ENCODE results near the gene EYA2.

Gene EYA2

DNA sequence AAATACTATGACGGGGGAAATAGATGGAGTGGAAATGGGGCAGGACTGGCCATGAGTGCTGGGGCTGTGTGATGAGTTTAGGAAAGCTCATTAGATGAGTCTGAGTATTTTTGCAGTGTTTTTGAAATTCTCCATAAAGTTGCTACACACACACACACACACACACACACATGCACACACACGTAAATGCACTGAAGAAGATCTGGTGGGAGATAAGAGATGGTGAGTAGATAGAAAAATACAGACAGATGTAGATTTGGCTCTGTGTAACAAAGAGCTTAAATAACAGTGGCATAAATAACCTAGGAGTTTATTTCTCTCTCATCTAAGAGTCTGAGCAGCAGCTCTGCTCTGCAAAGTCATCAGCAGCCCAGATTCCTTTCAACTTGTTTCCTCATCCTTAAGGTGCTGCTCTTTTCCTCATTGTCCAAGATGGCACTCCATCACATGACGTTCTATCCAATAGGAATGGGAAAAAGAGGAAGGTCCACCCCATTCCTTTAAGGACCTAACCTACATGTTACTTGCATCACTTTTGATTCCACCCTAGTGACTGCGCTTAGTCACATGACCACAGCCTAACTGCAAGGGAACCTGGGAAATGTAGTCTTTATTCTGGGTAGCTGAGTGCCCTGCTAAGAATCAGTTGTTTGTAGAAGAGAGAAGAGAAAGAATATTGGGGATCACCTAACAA, 76.4 kb downstream of the EYA2 start:
- CTCF ChIA-PET: interaction anchor here (0.8 kb wide), 1 partner anchor 218 kb away, joined by 3 read pairs; no protein-coding TSS in a partner anchor
- peak; percentile 40 for DNase-seq (ENCODE audit: low read depth, low spot score)

DNA sequence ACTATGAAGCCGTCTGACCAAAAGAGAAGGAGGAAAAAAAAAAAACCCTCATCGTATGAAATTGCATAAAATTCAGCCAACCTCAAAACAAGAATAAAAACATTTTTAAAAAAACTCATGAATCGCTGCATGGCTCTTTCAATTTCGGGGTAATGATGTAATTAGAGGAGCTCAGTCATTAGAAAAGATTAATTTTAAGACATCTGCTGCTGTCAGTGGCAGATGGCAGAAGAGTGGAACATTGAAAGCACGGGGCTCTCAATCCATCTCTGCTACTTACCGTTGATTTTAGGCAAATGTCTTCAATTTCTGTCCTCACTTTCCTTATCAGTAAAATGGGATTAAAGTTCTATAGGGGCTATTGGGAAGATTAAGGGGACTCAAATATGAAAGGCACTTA, 79.1 kb downstream of the EYA2 start:
- no peak overlapping the region for H3K4me3 ChIP-seq (ENCODE audit: low read depth, low read length)
- ChIA-PET CTCF (no interaction called here), POLR2A (no interaction called here)
- DNase-seq (ENCODE audit: low read depth, low spot score): no peak
- TF ChIP-seq, protein P1, sequence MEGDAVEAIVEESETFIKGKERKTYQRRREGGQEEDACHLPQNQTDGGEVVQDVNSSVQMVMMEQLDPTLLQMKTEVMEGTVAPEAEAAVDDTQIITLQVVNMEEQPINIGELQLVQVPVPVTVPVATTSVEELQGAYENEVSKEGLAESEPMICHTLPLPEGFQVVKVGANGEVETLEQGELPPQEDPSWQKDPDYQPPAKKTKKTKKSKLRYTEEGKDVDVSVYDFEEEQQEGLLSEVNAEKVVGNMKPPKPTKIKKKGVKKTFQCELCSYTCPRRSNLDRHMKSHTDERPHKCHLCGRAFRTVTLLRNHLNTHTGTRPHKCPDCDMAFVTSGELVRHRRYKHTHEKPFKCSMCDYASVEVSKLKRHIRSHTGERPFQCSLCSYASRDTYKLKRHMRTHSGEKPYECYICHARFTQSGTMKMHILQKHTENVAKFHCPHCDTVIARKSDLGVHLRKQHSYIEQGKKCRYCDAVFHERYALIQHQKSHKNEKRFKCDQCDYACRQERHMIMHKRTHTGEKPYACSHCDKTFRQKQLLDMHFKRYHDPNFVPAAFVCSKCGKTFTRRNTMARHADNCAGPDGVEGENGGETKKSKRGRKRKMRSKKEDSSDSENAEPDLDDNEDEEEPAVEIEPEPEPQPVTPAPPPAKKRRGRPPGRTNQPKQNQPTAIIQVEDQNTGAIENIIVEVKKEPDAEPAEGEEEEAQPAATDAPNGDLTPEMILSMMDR (IDR thresholded peaks at IDR 0.05; ENCODE audit: insufficient read depth, low read length, missing control alignments): no peak

More for the DNA sequence above, 76.4 kb downstream of the EYA2 start:
- POLR2A ChIA-PET: no interaction called here
- H3K4me3 ChIP-seq (ENCODE audit: low read depth, low read length): no peak overlapping the region
- TF ChIP-seq, protein P1 (IDR thresholded peaks at IDR 0.05; ENCODE audit: insufficient read depth, low read length, missing control alignments): no peak

DNA sequence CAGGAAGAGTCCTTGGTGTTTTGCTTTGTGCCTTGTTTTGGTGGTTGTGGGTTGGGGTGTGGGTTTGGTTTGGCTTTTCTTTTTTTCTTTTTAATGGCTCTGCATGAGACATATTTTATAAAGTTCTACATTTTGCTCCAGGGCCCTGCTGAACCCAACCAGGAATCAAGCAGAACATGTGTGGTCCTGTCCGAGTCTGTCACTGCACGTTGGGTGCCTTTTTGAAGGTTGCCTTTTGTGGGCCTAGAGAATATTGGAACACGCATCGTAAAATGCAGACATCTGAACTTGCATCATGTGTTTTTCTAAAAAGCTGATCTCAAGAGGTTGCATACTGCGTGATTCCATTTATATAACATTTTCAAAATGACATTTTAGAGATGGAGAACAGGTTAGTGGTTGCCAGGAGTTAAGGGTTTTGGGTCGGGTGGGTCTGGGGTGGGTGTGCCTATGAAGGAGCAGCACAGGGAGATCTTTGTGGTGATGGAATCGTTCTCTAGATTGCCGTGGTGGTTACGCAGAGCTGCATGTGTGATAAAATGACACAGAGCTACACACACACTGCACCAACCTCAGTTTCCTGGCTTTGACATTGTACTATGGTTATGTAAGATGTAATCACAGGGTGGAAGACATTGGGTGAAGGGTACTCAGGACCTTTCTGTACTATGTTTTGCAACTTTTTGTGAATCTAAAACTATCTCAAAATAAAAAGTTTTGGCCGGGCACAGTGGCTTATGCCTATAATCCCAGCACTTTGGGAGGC, 80.2 kb downstream of the EYA2 start:
- no peak for DNase-seq (ENCODE audit: low read depth, low spot score)
- ChIA-PET POLR2A (no interaction called here), CTCF (no interaction called here)
- H3K4me3 ChIP-seq (ENCODE audit: low read depth, low read length): no peak overlapping the region
- TF ChIP-seq, protein P1 (IDR thresholded peaks at IDR 0.05; ENCODE audit: insufficient read depth, low read length, missing control alignments): no peak

DNA sequence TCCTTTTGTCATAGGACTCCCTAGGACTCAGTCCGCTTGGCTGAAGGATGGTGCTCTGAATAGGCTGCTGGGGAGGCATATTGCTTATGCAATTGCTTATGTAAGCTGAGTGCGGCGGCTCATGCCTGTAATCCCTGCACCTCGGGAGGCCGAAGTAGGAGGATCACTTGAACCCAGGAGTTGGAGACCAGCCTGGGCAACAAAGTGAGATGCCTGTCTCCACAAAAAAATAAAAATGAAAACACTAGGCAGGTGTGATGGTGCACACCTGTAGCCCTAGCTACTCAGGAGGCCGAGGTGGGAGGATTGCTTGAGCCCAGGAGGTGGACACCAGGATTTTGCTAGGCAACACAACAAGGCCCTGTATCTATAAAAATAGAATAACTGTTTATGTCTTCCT, 81.3 kb downstream of the EYA2 start:
- TF ChIP-seq, protein P1 (IDR thresholded peaks at IDR 0.05; ENCODE audit: insufficient read depth, low read length, missing control alignments): no peak
- ChIA-PET POLR2A (no interaction called here), CTCF (no interaction called here)
- no peak for DNase-seq (ENCODE audit: low read depth, low spot score)
- H3K4me3 ChIP-seq (ENCODE audit: low read depth, low read length): no peak overlapping the region

DNA sequence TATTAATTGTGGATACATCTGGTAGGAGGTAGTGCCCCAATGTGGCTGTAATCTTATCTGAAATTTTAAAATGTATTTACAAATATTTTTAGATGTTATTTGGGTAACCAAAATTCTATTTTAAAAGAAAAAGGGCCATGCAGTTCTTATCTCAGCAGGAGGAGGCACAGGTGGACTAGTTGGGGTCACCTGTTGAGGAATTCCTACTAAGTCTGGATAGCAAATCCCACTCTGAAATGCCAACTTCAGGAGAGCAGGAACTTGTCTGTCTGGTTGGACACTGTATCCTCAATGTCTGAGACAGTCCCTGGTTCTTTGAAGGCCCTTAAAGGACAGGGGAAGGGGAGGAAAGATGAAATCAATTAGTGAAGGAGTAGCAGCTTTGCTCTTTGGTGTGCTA, 82.6 kb downstream of the EYA2 start:
- ChIA-PET POLR2A (no interaction called here), CTCF (no interaction called here)
- TF ChIP-seq, protein P1 (IDR thresholded peaks at IDR 0.05; ENCODE audit: insufficient read depth, low read length, missing control alignments): no peak
- no peak overlapping the region for H3K4me3 ChIP-seq (ENCODE audit: low read depth, low read length)
- DNase-seq (ENCODE audit: low read depth, low spot score): no peak

DNA sequence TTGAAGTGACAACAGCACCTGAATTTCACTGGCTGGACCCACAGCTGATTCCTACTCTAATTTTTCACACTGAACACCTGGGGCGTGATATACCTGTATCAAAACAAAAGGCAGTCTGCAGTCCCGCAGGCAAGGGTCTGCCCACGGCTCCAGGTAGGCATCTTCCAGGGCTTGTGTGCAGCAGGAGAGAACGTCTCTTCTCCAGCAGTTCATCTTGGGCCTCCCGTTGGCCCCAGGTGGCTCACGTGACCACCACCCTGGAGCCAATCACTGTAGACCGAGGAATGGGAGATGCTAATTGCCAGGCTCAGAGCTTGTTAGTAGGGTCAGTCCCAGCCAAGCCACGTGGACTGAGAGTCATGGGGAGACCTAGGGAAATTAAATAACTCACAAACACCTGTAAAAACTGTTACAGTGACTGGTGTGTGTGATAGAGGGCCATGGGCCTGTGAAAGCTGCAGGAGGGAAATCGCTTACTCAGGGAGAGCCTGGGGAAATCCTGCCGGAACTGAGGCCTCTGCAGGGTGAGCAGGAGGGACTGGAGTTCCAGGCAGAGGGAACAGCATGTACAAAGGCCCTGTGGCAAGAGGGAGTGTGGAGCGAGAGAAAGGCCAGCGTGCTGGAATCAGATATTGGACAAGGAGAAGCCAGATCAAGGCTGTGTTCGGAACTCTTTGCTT, 83.4 kb downstream of the EYA2 start:
- POLR2A ChIA-PET: no interaction called here
- no peak overlapping the region for H3K4me3 ChIP-seq (ENCODE audit: low read depth, low read length)
- TF ChIP-seq, protein P1 (IDR thresholded peaks at IDR 0.05; ENCODE audit: insufficient read depth, low read length, missing control alignments): no peak
- DNase-seq (ENCODE audit: low read depth, low spot score): no peak
- CTCF ChIA-PET: no interaction called here

Data from AG04449 (cell line).